Inflammatory macrophage (primary cell): Measurements from ENCODE around the gene CCDC86.

Source experiments
- DNase-seq, 2 donors: peaks; one replicate each; pipeline ENCODE4 v3.0.0-alpha.2; 2020 to 2022

The CCDC86 gene

DNA sequence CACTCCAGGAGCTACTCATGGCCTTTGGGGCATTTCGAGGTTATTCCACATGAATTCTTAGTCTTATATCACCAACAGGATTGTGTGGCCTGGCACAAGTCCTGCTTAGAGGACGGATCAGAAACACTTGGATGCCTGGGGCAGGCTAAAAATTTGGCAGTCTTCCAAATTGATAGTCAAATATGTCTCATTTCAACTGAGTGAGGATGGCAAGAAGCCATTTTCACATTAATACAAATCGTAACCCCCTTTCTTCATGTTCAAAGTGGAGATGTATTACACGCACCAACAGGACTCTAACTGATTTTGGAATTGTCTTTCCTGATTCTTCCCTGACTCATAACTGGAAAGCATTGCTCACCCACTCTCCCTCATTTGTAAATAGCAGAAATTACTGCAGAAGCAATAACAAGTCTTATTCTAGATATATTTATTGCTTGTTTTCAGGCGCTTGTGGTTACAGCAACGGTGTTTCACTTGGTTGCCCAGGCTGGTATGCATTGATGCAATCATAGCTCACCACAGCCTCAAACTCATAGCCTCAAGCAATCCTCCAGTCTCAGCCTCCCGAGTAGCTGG lies 10.3 kb upstream of the CCDC86 start:
- DNase-seq = no peak

DNA sequence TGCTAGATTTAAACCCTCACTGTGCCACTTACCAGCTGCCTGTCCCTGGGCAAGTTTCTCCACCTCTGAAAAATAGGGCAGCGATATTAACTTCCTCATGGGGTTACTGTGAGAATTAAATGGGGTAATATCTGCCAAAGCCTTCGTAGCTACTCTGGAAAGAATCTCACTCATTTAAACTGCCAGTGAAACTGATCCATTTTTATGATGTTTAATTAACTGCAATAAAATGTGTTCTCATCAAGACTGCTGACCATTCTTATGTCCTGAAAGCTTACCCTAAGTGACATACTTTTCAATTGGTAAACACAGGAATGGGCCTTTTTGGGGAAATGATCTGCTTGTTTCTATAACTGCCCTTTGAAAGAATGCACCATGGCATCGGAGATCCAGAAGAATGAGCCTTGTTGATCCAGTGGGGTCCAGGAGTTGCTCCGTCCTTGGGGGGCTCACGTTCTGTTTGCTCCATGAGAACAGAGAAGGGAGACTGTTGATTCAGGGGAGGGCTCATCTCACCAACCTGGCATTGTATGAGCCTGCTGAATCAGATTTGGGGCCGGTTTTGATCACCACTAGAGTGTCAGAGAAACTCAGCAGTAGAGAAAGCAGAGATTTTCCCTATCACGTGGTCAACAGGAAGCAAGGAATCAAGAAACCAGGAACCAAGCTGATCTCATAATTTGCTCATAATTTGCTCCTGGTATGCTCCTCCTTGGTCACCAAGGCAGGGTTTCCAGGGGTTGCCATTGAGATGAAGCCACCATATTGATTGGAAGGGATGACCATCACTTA lies 7.0 kb upstream of the CCDC86 start:
- DNase-seq = peak; percentile 23 to 44

DNA sequence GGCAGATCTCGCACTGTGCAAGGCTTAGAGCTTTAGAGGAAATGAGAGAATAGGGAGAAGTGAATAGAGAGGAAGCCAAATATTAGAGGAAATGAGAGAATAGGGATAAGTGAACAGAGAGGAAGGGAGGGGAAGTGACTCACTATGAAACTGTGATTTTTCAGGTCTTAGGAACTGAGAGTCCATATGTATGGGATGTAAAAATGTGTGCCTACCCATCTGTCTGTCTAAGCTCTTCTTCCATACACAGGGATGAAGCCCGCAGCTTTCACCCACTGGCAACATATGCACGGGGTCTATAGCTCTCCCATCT lies 6.4 kb upstream of the CCDC86 start:
- DNase-seq = peak; percentile 54 to 87

DNA sequence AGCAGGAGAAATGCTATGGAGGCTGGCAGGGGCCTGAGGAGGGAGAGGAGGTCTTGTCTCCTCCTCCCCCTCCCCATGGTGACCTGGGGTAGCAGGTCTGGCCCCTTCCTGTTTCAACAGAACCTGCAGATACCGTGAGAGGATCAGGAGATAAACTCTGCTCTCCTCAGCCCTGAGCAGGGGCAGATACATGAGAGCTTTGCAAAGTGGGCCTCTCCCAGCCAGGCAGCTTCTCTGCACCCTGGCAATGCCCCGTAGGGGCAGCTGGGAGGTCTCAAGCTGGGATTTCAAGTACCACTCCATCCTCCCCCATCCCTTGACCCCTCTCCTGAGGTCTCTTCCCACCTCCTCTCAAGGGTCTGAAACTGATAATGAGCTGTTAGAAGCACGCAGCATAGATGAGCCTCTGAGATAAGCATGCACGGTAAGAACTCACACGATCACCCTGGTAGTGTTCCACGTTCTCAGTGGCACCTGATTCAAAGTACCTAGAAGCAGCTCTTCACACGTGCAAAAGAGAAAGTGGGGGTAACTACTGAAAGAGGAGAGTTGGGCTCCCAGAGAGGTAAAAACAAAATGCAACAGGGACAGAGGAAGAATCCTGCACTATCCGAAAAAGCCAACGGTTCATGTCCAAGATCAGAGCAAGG lies 4.9 kb upstream of the CCDC86 start:
- DNase-seq = no peak

DNA sequence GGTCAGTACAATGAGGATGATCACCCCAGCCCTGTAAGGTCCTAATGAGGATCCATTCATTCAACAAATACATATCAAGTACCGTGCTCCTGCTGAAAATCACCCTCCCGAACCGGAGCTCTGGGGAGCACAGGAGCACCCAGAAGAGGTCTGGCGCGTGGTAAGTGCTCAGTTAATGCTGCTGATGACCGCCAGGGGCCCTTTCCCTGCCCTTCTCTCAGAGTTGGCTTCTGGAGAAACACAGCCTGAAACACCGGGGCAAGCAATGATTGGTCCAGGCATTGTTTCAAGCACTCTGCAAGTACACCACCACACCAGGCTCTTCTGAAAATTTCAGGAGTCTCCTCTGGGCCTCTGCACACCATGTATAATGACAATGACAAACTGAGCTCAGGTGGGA lies 3.8 kb upstream of the CCDC86 start:
- no peak for DNase-seq

DNA sequence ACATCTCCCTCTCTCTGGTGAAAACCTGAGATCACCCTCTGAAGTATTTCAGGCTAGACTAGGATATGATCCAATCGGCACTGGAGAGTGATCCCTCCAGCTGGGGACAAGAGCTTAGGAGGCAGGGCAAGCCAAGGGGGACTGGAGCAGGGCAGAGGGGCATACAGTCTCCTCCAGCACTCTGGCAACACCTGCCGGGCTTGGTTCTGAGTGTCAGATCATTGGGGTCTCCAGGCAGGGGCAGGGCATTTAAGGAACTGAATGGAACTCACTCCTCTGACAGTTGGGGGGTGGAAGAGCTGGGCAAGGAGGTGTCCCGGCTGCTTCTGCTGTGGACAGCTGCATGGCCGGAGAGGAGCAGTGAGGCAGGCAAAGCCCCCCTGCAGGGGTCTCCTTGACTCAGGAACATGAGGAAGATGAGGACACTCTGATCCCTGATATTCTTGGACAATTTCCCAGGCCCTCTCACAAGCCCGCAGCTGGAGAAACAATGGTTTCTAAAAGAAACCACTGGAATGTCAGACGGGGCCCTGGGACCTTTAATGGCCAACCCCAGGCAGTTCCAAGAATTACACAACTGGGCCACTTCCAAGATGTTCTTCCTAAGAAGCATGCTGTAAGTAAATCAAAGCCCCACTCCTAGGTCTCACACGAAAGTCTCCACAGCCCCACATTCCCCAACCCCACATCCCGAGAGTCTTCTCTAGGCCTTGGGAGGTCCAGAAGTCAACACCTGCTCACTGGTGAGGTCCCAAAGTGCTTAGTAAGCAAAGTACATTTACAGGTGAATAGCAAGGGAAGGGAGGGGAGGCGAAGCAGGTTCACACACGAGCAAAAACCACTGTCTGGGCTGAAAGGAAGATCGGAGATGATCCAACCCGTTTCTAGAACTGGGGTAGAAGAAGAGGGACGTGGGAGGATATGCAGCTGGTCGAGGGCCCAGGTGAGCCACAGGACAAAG lies 1.2 kb upstream of the CCDC86 start:
- DNase-seq = no peak

DNA sequence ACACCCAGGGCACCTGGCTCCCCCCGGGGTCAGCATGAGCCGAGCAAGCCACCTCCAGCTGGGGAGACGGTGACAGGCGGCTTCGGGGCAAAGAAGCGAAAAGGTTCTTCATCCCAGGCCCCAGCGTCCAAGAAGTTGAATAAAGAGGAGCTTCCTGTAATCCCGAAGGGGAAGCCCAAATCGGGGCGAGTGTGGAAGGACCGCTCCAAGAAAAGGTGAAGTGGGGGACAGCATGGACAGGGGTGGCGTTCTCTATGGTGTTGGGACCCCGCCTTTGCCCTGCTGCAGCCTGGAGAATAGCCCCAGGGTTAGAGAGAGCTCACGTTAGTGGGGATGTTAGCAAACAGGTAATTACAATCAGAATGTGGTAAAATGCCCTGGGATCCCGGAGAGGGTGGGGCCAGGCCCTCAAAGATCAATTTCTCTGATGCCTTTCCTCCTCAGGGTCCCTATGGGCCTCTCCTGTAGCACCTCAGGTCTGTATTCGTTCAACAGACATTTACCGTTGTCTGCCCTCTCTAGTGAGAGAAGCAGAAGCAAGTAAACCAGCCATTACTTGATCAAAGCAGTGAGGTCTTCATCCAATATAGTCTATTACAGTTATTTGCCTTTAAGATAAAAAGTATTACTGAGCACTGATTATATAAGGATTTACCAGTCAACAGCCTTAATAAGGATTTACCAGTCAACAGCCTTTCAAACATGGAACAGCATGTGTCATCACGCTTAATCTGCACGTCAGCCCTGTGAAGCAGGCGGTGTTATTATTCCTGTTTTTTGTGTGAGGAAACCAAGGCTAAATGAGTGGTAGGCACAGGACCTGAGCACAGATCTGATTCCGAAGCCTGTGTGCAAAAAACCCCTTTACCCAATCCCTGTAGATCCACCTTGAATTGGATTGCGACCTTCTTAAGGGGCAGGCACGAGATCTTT lies 1.0 kb downstream of the CCDC86 start:
- DNase-seq = peak; percentile 7 to 20

DNA sequence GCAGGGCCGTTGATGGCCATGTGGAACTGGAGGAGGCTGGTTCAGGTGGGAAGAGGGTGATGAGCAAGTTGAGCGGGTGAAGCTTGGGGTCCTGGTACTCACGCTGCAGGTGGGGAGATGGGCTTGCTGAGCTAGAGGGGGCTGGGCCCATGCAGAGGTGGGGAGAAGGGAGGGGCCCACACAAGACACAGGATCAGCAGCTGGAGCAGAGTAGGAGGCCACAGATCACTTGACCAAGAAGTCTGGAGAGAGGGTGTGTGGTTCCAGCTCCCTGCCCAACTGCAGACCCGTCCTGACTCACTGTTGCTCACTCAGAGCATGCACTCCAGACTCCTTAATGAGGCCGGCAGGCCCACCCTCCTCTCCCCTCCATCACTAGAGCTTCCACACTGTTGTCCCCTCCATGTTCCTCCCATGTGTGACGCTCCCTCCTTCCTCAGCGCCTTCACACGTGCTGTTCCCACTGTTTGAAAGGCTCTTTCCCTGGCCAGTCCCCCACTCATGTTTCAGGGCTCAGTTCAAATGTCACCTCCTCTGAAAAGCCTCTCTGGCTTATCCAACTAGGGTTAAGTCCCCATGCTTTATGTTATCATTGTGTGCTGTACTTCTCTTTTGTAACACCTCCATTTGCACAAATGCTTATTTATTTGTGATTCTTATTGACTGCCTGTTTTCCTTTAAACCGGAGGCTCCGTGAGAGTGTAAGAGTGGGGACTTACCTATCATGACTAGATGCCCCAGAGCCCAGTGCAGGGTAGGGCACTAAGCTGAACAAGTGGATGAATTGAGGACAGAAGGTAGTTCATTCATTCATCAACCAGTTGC lies 2.3 kb downstream of the CCDC86 start:
- no peak for DNase-seq

DNA sequence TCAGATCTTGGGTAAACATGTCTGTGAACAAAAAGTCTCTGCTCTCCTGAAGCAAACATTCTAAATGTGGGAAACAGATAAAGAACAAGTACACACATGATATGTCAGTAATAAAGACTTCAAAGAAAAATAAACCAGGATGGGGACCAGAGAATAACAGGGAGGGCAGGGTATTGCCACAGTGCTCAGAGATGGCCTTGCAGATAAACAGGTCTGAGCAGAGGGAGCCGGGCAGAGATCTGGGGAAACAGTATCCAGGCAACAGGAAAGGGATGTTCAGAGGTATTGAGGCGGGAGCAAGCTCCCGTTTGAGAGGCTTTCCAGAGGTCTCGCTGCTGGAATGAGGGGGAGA lies 2.9 kb downstream of the CCDC86 start:
- DNase-seq = no peak

DNA sequence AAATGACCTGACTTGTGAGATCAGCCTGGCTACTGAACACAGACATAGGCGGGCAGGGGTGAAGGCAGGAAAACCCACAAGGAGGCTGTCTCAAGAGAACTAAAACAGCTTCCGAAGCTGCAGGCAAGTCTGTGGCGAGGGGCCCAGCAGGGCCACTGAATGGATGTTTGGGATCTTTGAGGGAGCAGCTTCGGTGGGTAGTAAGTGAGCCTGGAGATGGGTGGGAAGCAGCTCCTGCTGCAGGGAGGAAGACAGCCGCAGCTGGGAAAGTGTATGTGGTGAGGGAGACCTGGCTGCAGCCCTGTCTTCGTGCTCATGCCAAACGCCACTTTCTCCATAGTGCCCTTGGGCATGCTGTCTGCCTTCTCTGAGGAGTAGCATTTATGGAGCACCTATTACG lies 3.4 kb downstream of the CCDC86 start:
- no peak for DNase-seq

DNA sequence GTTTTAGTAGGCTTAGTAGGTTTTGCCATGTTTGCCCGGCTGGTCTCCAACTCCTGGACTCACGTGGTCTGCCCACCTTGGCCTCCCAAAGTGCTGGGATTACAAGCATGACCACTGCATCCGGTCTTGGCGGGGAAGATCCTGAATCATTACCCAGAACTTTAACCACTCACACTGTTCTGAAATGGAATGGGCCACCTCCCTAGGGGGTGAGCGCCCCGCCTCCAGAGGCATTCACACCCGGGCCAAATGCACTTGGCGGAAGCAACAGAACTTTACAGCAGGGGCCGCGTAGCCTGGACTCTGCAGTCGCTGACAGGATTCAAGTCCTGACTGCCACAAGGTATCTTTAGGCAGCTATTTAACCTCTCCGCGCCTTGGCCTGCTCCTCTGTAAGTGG lies 5.4 kb downstream of the CCDC86 start:
- no peak for DNase-seq

DNA sequence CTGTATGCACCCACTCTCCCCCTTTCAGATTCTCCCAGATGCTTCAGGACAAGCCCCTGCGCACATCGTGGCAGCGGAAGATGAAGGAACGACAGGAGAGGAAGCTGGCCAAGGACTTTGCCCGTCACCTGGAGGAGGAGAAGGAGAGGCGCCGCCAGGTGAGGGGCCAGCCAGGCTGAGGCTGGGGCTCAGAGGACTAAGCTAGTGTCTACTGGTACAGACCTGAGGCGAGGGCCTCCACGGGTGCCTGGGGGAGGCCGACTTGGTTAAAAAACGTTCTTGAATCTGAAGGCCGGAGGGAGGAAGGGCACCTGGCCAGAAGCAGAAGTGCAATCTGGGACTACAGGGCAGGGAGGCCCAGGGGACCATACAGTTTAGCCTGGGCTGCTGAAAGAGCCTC lies 6.0 kb downstream of the CCDC86 start:
- no peak for DNase-seq

DNA sequence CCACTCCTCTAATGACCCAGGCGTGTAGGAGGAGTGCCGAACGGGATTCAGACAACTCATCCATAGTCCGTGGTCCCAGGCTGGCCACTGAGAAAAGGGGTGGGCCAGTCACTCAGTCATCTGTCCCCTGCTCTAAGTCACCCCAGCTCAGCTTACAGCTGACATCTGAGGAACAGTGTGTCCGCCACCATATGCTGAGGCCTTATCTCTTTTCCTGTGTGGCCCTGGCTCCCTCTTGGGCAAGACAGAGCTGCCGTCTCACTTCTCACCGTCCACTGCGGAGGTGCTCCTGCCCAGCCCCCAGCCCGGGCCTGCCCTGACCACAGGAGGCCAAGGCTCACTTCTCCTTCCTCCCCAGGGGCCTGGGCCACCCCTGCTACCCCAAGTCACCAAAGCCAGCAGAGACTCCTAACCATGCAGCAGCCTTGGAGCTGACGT lies 6.8 kb downstream of the CCDC86 start:
- DNase-seq = no peak

DNA sequence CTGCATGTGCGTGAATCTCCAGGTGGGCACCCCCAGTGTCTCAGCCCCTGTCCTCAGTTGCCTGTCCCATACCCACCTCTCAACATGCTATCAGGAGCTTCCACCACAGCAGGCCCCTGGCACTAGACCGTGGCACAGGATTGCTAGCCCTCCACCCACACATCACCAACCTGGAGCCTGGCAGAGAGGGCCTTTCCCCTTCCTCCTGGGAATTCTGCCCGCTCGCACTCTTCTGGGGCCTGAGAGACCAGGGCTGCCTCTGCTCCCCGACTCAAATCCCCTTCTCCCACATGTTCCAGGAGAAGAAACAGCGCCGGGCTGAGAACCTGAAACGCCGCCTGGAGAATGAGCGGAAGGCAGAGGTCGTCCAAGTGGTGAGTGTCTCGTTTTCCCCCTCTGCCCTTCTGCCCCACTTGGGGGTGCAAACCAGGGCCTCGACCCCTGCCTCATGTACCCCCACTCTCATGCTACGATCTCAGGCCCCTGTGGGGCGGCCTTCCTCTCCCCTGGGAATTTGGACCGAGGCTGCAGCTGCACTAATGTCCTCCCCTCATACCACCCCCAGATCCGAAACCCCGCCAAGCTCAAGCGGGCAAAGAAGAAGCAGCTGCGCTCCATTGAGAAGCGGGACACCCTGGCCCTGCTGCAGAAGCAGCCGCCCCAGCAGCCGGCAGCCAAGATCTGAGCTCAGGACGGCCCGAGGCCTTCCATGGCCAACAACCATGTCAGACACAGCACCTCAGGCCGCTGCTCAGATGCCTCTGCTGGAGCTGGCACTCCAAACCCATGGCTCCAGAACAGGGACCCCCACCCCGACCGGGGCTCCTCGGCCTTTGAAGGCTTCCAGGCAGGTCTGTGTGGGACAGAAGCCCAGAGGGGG lies 8.0 kb downstream of the CCDC86 start:
- DNase-seq = no peak

DNA sequence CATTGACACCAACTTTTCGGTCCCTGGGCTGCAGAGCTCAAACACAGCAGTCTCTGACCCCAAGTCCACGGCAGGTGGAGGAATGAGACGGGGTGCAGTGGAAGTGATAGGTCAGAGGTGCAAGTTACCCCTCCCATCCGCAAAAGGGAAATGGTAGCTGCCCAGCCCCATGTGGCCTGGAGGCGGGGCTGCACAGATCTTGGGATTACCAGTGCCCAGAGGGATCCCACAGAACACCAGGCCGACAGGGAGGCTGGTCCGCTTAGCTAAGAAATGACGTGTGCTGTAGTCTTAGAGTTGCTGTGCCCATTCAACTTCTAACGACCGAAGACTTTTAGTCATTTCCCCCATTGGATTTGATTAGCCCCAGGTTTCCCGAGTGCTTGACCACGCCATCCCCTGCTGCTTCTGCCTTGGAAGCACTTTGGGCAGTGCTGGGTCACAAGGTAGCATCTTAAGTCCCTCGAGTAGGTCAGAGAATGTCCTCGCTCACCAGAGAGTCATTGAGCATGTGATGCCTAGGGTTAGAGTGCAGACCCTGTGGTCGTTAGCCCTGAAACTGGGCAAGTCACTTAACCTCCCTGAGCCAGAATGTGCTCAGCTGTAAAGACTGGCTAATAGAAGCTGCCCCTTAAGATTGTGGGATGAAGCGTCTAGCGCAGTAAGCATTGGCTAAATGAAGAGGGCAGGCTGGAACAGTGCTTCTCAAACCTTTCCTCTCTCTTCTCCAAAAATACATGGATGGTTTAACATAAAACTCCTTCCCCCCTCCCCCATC lies 9.6 kb downstream of the CCDC86 start:
- DNase-seq = no peak

DNA sequence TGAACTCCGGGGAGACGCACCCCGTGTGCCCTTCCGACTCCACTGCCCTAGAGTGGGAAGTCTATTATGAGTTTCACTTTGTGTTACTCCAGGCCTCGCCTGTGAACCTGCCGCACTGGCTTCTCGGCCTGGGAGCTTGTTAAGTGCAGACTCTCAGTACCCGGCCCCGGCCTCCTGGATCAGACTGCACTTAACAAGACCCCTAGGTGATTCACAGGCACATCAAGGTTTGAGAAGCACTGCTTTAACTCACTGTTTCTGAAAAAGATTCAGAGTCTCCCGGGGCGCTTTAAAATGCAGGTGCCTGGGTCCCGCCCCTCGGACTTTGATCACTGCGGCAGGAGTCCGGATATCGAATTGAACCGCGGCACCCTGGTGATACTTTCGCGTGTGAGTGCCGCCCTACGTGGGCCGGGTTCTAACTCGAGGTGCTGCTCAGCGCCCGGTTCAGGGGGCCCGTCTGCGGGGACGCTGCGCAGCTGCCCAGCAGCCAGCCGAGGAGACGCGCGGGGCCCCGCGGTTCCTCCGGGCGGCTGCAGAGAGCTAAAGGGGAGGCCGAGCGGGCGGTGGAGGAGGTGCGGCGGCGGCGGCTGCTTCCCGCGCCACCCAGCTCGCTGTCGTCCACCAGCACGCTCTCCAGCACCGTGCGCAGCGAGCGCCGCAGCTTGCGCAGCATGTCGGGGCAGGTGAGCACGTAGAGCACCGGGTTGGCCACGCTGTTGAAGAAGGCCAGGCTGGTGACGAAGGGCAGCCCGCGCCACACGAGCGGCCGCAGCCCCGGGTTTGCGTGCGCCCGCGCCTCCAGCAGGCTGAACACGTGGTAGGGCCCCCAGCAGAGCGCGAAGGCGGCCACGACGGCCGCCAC lies 10.4 kb downstream of the CCDC86 start:
- DNase-seq = no peak

DNA sequence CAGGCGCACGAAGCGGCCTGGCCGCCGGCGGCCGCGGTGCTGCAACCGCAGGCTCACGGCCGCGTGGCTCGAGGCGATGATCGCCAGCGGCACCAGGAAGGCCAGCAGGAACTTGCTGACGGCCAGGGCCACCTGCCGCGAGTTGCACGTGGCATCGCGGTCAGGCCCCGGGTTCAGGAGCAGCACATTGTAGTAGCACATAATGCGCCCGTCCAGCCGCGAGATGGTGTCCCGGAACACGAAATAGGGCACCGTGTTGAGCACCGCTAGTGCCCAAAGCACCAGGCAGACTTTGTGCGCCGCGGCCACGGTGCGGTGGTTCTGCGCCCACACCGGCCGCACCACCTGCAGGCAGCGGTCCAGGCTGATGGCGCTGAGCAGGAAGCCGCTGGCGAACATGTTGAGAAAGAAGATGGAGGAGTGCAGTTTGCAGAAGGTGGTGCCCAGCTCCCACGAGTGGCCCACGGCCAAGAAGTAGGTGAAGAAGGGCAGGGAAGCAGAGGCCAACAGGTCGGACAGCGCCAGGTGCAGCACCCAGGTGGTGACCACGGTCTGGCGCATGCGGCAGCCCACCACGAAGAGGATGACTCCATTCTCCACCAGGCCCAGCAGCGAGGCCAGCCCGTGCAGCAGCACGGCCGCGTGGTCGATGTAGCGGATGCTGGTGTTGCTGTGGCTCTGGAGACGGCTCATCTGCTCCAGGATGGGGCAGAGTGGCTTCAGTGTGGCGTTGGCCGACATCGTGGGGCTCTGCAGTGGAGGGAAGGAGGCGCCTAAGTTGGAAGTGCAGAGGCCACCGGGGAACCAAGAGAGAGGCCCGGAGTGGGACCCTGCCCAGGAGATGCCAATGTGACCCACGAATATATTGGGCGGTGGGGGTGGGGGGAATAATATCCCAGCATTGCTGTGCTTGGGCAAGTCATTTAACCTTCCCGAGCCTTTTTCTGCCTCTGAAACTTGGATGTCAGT lies 11.4 kb downstream of the CCDC86 start:
- no peak for DNase-seq
